HepG2 (cell line): ENCODE data around the gene CCDC57. TPM values are rescaled to one million over a fixed set of nuclear protein-coding genes. Genes with fewer than 3 reads are reported as not detected.
A peak's percentile ranks its signal among the peaks of the same experiment; 100 is the strongest.

Experiments
- ARNT2 ChIP-seq: sonication (generic); formaldehyde crosslinking; IDR thresholded peaks from 2 replicates; pipeline ENCODE4 v1.8.0; 2022; ENCODE audit warnings: mild to moderate bottlenecking, low read depth, missing genetic modification reagents, moderate library complexity
- BRCA1 ChIP-seq: sonication (generic); formaldehyde crosslinking; IDR thresholded peaks from 2 replicates; pipeline ENCODE4 v1.4.0; 2020; ENCODE audit warnings: missing genetic modification reagents
- EZH2 ChIP-seq: conservative IDR thresholded peaks from 2 replicates; pipeline ENCODE4 v1.6.1; 2012; ENCODE audit warnings: mild to moderate bottlenecking, low read depth, low read length, moderate library complexity
- KDM2A ChIP-seq: sonication (generic); formaldehyde crosslinking; IDR thresholded peaks from 2 replicates; pipeline ENCODE4 v1.4.0; 2020; ENCODE audit warnings: low read depth, missing genetic modification reagents, borderline replicate concordance
- NONO ChIP-seq, 2 experiments: fragments of 450-650 bp in 1 of 2; sonication (generic) in 1 of 2; formaldehyde crosslinking in 1 of 2; IDR thresholded peaks in 1 of 2; conservative IDR thresholded peaks in 1 of 2; 2 replicates each; pipeline versions ENCODE4 v1.6.1 to v1.8.0; 2017 to 2022; ENCODE audit warnings: mild to moderate bottlenecking in 1 of 2, missing genetic modification reagents in 1 of 2, moderate library complexity in 1 of 2
- RFX1 ChIP-seq: fragments of 450-650 bp; IDR thresholded peaks from 2 replicates; pipeline ENCODE4 v1.6.1; 2017
- SAP130 ChIP-seq: IDR thresholded peaks from 2 replicates; pipeline ENCODE4 v1.6.1; 2016; ENCODE audit warnings: low read depth
- SMAD3 ChIP-seq: sonication (generic); formaldehyde crosslinking; IDR thresholded peaks from 2 replicates; pipeline ENCODE4 v1.4.0; 2020; ENCODE audit warnings: missing genetic modification reagents
- TARDBP ChIP-seq: sonication (generic); formaldehyde crosslinking; IDR thresholded peaks from 2 replicates; pipeline ENCODE4 v1.8.0; 2022; ENCODE audit warnings: mild to moderate bottlenecking, missing genetic modification reagents
- ZFP37 ChIP-seq: sonication (generic); formaldehyde crosslinking; IDR thresholded peaks from 2 replicates; pipeline ENCODE4 v1.4.0; 2020; ENCODE audit warnings: missing genetic modification reagents, borderline replicate concordance
- ZFY ChIP-seq: sonication (generic); formaldehyde crosslinking; IDR thresholded peaks from 2 replicates; pipeline ENCODE4 v1.4.0; 2020; ENCODE audit warnings: missing genetic modification reagents
- ZNF343 ChIP-seq: sonication (generic); formaldehyde crosslinking; IDR thresholded peaks from 2 replicates; pipeline ENCODE4 v1.4.0; 2020; ENCODE audit warnings: mild to moderate bottlenecking, missing genetic modification reagents
- ZNF543 ChIP-seq: sonication (generic); formaldehyde crosslinking; IDR thresholded peaks from 2 replicates; pipeline ENCODE4 v1.4.0; 2020; ENCODE audit warnings: mild to moderate bottlenecking, missing genetic modification reagents
- ZNF672 ChIP-seq: sonication (generic); formaldehyde crosslinking; IDR thresholded peaks from 2 replicates; pipeline ENCODE4 v1.8.1; 2022; ENCODE audit warnings: missing genetic modification reagents
- polyA plus RNA-seq, 8 experiments: library from polyadenylated mRNA; depleted of rRNA in 3 of 8; stranded (reverse) in 7 of 8; unstranded in 1 of 8; fragments of >200 nt; fragmentation: Illumina TruSeq in 4 of 8; extraction: Trizol in 4 of 8; gene quantifications; 2 replicates each; pipeline versions ENCODE4 v1.2.1 to v1.2.3, GENCODE V29; 2011 to 2016; ENCODE audit warnings: low read depth in 4 of 8, missing spikeins in 1 of 8, mixed read lengths in 1 of 8; ENCODE audit not compliant: insufficient read depth in 1 of 8
- total RNA-seq, 5 experiments: library from RNA; depleted of rRNA; stranded (reverse); fragments of >200 nt; fragmentation: Illumina TruSeq; extraction: Trizol; gene quantifications; 2 replicates each; pipeline ENCODE4 v1.2.3, GENCODE V29; 2016; ENCODE audit warnings: low read depth in 1 of 5
- TF ChIP-seq, protein P1 (sequence below): IDR thresholded peaks from 2 replicates; pipeline ENCODE4 v1.6.1; 2016
- TF ChIP-seq, protein P2 (sequence below): IDR thresholded peaks from 2 replicates; pipeline ENCODE4 v1.4.0; 2020; ENCODE audit warnings: mild to moderate bottlenecking, missing genetic modification reagents

The CCDC57 gene
- total and polyA plus RNA-seq, 2 of the 13 experiments (the other 11 are each of a cell fraction or from before 2014, with no cell fraction given): 59.3 to 59.9 TPM

DNA sequence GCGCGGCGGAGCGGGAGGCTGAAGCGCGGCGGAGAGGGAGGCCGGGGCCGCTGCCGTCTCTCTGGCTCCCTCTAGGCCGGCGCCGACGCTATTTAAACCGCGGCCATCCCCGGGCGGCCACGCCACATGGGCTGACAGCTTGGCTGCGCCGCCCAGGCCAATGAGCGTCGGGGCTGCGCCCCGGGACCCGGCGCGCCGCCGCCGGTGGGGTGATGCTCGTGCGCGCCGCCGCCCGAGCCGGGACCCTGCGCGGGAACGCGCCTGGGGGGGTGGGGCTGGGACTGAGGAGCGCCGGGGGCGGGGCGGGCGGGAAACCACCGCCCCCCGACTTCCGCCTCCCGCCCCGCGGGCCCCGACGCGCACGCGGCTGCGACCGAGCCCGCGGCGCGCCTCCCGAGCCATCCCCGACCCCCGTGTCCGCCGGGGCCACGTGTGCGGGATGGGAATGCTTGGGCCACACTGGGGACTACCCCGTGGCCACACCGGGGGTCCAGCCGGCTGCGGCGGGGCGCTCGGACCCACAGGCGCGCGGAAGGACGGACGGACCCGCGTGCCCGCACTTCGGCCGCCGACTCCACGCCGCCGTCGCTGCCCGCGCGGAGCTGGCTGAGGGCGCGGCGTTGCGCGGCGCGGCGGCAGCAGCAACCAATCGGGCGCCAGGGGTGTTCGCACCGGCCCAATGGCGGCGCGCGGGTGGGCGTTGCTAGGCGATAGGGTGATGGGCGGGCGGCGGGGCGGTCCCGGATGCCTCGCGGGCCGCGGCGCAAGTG lies 114.3 kb downstream of the CCDC57 start, which contains the start of gene FASN (continued):
- TF ChIP-seq ARNT2 (CRISPR knock-in tag) (peak; percentile 93), SMAD3 (CRISPR knock-in tag) (peak; percentile 42; the same call in 1 of the 2 replicates), ZNF343 (CRISPR knock-in tag) (peak; percentile 73; the same call in 1 of the 2 replicates), RFX1 (peak; percentile 99), ZFY (CRISPR knock-in tag) (peak; percentile 87), TARDBP (CRISPR knock-in tag) (peak; percentile 22; the same call in 1 of the 2 replicates), ZNF672 (CRISPR knock-in tag) (0 out of 2 replicates have a peak, but pooled peaks have one; percentile 72), NONO (IDR thresholded peaks at IDR 0.05) (no peak), NONO (CRISPR knock-in tag; conservative IDR thresholded peaks at IDR 0.05) (peak; percentile 62), SAP130 (CRISPR knock-in tag) (peak; percentile 84), ZNF543 (CRISPR knock-in tag) (peak; percentile 77; the same call in 1 of the 2 replicates), EZH2 (no peak), KDM2A (CRISPR knock-in tag) (peak; percentile 49; the same call in 1 of the 2 replicates), ZFP37 (peak; percentile 18; the same call in 1 of the 2 replicates), BRCA1 (CRISPR knock-in tag) (peak; percentile 91)
- TF ChIP-seq, protein P1, sequence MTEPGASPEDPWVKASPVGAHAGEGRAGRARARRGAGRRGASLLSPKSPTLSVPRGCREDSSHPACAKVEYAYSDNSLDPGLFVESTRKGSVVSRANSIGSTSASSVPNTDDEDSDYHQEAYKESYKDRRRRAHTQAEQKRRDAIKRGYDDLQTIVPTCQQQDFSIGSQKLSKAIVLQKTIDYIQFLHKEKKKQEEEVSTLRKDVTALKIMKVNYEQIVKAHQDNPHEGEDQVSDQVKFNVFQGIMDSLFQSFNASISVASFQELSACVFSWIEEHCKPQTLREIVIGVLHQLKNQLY: 0 out of 2 replicates have a peak, but pooled peaks have one; percentile 14
- TF ChIP-seq, protein P2, sequence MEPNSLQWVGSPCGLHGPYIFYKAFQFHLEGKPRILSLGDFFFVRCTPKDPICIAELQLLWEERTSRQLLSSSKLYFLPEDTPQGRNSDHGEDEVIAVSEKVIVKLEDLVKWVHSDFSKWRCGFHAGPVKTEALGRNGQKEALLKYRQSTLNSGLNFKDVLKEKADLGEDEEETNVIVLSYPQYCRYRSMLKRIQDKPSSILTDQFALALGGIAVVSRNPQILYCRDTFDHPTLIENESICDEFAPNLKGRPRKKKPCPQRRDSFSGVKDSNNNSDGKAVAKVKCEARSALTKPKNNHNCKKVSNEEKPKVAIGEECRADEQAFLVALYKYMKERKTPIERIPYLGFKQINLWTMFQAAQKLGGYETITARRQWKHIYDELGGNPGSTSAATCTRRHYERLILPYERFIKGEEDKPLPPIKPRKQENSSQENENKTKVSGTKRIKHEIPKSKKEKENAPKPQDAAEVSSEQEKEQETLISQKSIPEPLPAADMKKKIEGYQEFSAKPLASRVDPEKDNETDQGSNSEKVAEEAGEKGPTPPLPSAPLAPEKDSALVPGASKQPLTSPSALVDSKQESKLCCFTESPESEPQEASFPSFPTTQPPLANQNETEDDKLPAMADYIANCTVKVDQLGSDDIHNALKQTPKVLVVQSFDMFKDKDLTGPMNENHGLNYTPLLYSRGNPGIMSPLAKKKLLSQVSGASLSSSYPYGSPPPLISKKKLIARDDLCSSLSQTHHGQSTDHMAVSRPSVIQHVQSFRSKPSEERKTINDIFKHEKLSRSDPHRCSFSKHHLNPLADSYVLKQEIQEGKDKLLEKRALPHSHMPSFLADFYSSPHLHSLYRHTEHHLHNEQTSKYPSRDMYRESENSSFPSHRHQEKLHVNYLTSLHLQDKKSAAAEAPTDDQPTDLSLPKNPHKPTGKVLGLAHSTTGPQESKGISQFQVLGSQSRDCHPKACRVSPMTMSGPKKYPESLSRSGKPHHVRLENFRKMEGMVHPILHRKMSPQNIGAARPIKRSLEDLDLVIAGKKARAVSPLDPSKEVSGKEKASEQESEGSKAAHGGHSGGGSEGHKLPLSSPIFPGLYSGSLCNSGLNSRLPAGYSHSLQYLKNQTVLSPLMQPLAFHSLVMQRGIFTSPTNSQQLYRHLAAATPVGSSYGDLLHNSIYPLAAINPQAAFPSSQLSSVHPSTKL (CRISPR knock-in tag): 0 out of 2 replicates have a peak, but pooled peaks have one; percentile 5
